GM18498 (cell line): Measurements from ENCODE around the gene ARF1.

Experiments
- ATAC-seq: cut with Tn5 transposase; IDR thresholded peaks from one replicate; pipeline ENCODE4 v1.9.1; 2021; ENCODE audit warnings: mild to moderate bottlenecking, moderate library complexity; ENCODE audit not compliant: unreplicated experiment

ARF1 gene

DNA sequence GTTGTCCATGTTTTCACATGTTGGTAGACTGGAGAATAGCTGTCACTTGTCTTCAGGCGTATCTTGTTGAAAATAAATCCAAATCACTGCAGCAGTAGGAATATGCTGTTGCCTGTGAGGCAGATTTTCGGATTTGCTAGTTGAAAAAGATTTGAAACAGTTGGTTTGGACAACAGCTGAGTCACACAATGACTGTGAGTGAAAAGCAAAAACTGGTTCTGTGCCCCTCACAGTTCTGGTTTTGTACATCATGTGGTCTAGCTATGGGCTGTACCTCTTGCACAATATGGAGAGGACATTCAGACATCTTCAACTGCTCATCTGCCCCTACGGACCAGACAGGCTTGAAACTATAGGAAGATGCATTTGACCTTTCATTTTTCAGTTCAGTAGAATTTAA, 1.8 kb downstream of the ARF1 start:
- ATAC-seq: no peak

- no peak for ATAC-seq
Measured at GRCh38 chr1:228084797-228085196, 2.3 kb downstream of the ARF1 start.

DNA sequence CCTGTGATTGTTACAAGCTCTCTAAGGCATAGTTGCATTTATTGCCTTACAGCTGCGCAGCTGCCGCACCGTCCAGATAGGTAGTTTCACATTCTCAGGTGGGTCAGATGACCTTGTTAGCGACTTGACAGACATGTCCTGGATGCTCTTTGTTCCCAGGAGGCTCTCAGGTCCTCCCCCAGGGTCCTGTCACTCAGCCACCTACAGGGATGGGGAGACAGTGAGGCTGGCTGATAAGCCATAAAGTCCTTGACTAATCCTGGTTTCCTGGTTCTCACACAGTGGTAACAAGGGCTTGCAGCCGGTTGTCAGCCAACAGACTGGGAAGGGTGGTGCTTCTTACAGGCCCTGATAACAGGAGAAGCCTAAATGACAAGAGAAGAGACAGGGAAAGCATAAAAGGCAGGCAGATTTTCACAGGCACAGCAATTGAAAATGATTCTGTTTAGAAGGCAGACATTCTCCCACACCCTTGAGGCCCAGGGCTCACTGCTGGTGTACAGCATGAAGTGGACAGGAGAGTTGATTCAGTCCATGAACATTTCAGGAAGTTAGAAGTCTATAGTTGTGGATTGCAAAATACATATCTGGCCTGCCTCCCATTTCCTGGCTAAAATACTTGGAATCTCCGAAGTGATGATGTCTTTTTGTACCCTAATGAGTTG, 2.9 kb downstream of the ARF1 start:
- no peak for ATAC-seq

DNA sequence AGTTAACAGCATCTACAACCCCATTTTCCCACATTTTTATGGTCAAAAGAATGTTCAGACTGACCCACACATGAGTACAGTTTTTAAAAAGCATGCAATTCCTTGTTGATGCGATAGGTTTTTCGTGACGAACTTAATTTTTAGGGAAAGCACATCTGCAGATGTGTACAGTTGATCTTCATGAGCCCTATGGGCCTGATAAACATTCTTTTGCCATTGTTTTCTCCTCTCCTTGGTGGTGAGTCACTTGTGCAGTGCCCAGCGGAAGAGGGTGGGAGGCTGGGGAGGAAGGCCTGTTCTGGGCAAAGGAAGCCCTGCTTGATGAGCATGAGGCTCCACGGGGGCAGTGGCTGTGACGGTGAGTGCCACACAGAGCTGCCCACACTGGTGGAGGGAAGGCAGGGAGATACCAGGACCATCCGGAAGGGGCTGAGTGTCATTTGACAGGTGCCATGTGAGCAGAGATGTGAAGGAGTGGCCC, 5.3 kb downstream of the ARF1 start:
- ATAC-seq: no peak

- no peak for ATAC-seq
Measured at GRCh38 chr1:228088586-228089498, 6.3 kb downstream of the ARF1 start.

DNA sequence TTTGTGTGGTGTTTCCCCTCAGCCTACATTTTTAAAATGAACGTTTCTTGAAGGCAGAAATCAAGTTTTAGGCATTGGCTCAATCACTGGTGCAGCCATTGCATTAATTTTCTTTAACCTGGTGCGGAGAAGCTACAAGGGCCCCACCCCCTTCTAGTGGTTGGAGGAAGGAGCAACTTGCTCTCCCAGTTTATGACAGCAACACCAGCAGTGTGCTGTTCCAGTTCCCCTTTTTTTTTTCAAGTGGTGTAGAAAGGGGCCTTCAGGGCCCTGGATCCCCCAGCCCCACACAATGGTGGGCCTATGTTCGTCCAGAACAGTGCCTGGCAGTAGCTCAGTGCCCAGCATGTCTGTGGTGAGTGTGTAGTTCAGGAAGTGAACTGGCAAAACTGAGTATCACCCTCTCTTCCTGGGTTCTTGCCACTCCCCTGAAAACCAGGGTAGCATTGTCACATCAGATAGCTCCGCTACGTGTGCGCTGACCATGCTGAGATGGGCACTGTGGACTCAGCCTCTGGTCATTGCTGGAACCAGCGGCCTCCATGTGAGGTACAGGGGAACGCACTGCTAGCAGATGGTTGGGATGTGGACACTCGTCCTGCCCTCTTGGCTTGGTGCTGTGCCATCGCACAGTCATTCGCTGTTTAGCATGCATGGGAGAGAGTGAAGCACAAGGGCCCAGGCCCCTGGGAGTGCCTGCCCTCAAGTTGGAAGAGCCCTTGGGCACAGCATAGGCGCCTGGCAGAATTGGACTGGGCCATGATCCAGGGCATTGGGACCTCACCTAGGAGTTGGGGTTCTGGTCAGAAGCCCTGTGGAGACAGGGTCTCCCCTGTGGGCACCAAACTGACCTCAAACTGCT, 7.2 kb downstream of the ARF1 start:
- no peak for ATAC-seq

DNA sequence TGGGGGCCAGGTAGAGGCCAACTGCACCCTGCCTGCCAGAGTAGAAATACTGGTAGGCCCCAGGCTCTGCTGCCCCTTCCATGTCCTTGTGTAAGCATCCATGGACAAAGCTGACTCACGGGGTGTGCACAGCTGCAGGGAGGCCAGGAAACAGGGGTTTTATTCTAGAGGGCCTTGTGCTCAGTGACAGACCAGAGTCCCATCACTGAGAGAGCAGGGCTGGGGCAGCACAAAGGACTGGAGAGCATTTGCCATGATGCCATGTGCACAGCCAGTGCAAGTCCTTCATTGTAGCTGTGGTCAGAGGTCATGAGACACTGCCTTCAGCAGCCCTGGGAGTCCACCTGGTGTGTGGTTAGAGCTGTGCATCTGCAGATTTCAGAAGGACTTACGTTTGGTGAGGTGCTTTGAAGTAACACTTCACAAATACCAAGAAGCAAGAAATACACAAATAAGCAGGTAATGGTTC, 8.1 kb downstream of the ARF1 start:
- ATAC-seq: no peak

GRCh38 chr1:228091084-228091483, 8.6 kb downstream of the ARF1 start:
- ATAC-seq: no peak

DNA sequence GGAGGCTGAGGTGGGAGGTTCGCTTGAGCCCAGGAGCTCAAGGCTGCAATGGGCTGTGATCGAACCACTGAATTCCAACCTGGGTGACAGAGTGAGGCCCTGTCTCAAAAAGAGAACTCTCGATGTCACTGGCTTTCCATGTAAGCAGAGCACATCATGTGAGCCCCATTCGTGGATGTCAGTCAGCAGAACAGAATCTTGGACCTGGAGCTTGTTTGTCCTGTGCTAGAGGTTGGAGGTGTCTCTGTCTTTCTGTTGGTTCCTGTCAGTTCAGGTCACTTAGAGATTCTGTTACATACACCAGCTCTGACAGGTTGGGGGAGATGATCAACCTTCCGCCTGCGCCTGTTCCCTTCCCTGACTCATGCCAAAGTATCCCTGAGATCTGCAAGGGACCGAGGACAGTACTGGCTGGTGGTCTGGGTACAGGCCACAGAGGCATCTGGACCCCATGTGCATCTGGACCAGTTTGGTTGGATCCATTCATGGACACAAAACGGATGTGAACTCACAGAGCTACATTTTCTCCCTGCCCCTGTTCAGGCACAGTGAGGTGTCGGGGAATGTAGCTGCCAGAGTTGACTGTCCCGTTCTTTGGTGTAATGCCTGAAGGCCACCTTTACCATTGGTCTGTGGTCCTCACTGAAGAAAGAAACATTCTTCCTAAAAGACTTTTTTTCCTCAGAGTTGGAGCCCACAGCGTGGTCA, 10.0 kb downstream of the ARF1 start:
- ATAC-seq: no peak

GRCh38 chr1:228093050-228093906, 10.8 kb downstream of the ARF1 start:
- ATAC-seq: no peak

GRCh38 chr1:228094432-228095016, 12.0 kb downstream of the ARF1 start:
- ATAC-seq: no peak

DNA sequence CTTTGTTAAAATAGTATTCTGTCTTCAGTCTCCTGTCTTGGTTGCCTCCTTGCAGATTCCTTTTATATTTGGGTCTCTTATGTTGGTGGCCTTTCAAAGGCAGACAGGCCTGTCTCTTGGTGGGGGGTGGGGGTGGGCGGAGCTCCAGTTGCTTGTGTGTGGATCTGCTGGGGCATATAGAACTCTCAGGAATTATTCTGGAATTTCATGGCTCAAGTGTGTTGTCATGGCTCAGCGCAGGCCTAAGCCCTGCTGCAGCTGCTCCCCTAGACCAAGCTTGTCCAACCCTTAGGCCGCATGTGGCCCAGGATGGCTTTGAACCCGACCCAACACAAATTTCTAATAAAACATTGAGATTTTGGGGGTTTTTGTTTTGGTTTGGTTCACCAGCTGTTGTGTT, 12.7 kb downstream of the ARF1 start:
- no peak for ATAC-seq

- ATAC-seq: no peak
Measured at GRCh38 chr1:228095938-228096337, 13.4 kb downstream of the ARF1 start.

DNA sequence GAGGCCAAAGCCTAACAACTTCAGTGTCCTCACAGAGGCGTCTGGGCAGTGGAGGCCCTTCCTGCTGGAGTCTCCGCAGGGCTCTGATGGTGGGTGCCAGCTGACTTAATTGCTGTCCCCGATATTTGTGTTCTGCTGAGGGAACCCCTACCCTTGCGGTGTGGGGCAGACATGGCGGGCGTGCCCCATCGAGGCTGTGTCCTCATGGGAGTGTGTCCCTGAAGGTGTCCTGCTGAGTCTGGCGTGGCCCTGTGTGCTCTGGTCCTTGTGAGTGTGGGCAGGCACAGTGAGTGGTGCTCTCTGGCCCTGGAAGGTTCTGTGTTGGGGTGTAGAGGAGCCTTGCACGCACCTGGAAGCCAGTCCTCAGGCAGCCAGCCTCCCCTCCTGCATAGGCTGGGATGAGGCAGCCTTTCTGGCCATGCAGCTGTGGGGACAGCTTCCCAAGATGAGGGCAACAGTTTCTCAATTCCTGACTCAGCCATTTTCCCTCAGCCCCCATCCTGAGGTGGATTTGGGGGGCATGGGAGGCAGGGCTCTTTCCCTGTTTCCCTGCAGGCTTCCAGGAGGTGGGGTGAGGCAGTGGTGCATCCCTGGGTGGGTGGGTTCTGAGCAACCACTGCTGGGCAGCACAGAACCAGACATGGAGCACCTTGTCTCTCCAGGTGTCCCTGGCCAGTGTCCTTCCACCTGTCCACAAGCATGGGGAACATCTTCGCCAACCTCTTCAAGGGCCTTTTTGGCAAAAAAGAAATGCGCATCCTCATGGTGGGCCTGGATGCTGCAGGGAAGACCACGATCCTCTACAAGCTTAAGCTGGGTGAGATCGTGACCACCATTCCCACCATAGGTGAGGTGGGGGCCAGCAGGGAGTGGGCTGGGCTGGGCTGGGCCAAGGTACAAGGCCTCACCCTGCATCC, 14.2 kb downstream of the ARF1 start:
- no peak for ATAC-seq

- no peak for ATAC-seq
Measured at GRCh38 chr1:228097333-228098081, 15.0 kb downstream of the ARF1 start.

DNA sequence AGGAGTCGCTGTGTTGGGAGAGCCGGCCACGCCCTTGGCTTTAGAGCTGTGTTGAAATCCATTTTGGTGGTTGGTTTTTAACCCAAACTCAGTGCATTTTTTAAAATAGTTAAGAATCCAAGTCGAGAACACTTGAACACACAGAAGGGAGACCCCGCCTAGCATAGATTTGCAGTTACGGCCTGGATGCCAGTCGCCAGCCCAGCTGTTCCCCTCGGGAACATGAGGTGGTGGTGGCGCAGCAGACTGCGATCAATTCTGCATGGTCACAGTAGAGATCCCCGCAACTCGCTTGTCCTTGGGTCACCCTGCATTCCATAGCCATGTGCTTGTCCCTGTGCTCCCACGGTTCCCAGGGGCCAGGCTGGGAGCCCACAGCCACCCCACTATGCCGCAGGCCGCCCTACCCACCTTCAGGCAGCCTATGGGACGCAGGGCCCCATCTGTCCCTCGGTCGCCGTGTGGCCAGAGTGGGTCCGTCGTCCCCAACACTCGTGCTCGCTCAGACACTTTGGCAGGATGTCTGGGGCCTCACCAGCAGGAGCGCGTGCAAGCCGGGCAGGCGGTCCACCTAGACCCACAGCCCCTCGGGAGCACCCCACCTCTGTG, 15.9 kb downstream of the ARF1 start:
- no peak for ATAC-seq

- ATAC-seq: no peak
Measured at GRCh38 chr1:228099331-228099732, 16.8 kb downstream of the ARF1 start.
